Measurements from ENCODE around the gene GID8. TPM values are rescaled to one million over a fixed set of nuclear protein-coding genes. Genes with fewer than 3 reads are reported as not detected.

Gene GID8
- total and polyA plus RNA-seq, 2 of the 13 experiments (the other 11 are each of a cell fraction or from before 2014, with no cell fraction given), result 39.6 to 59.8 TPM

- TF ChIP-seq SPEN (CRISPR knock-in tag; IDR thresholded peaks at IDR 0.05; ENCODE audit: low read depth) (no peak), CCDC6 (CRISPR knock-in tag; IDR thresholded peaks at IDR 0.05) (0 out of 2 replicates have a peak, but pooled peaks have one; percentile 41), ZBTB10 (CRISPR knock-in tag; IDR thresholded peaks at IDR 0.05; ENCODE audit: borderline replicate concordance) (no peak), ZNF678 (CRISPR knock-in tag; IDR thresholded peaks at IDR 0.05) (no peak), BCL6 (CRISPR knock-in tag; IDR thresholded peaks at IDR 0.05) (no peak), PBX3 (CRISPR knock-in tag; IDR thresholded peaks at IDR 0.05; ENCODE audit: borderline replicate concordance) (no peak), NFYB (CRISPR knock-in tag; IDR thresholded peaks at IDR 0.05) (no peak), ZNF12 (CRISPR knock-in tag; IDR thresholded peaks at IDR 0.05) (0 out of 2 replicates have a peak, but pooled peaks have one; percentile 28), IRF1 (CRISPR knock-in tag; IDR thresholded peaks at IDR 0.05; ENCODE audit: low read depth) (no peak), PRPF4 (IDR thresholded peaks at IDR 0.05; ENCODE audit: low read depth, low read length, poor library complexity, severe bottlenecking) (no peak), KLF16 (CRISPR knock-in tag; IDR thresholded peaks at IDR 0.05) (no peak; a peak in 1 of 4 replicates), POLR2AphosphoS2 (IDR thresholded peaks at IDR 0.05; ENCODE audit: low read depth, low read length) (no peak), SMAD3 (CRISPR knock-in tag; IDR thresholded peaks at IDR 0.05) (peak; percentile 1; the same call in 1 of the 2 replicates), TEF (CRISPR knock-in tag; IDR thresholded peaks at IDR 0.05) (no peak), ZNF879 (CRISPR knock-in tag; IDR thresholded peaks at IDR 0.05) (no peak), GPN1 (CRISPR knock-in tag; IDR thresholded peaks at IDR 0.05; ENCODE audit: borderline replicate concordance) (no peak), RFXANK (CRISPR knock-in tag; IDR thresholded peaks at IDR 0.05) (no peak)
Measured at GRCh38 chr20:62925076-62925419, 12.9 kb upstream of the GID8 start (continued).
